Colonic mucosa (tissue), 4 donors: ENCODE results near the gene COL18A1. TPM values are rescaled to one million over a fixed set of nuclear protein-coding genes. Genes with fewer than 3 reads are reported as not detected.

ENCODE experiments used
- DNase-seq: peaks from one replicate; pipeline ENCODE4 v3.0.0-alpha.2; 2020
- H3K27ac ChIP-seq: fragments of 200-600 bp; one replicate; pipeline ENCODE4 v1.8.0; 2021
- H3K27me3 ChIP-seq: fragments of 200-600 bp; one replicate; pipeline ENCODE4 v1.8.0; 2021
- H3K36me3 ChIP-seq: fragments of 200-600 bp; one replicate; pipeline ENCODE4 v1.8.0; 2021
- H3K4me1 ChIP-seq: fragments of 200-600 bp; one replicate; pipeline ENCODE4 v1.8.0; 2021; ENCODE audit warnings: mild to moderate bottlenecking
- H3K4me3 ChIP-seq: fragments of 200-600 bp; one replicate; pipeline ENCODE4 v1.8.0; 2021
- H3K9ac ChIP-seq, 2 donors: one replicate each; pipeline ENCODE4 v1.7.0; 2013; ENCODE audit warnings: control low read depth in 2 of 2, low read depth in 2 of 2, low read length in 2 of 2
- H3K9me3 ChIP-seq: fragments of 200-600 bp; one replicate; pipeline ENCODE4 v1.8.0; 2021
- CTCF ChIP-seq: fragments of 200-600 bp; IDR thresholded peaks from one replicate; pipeline ENCODE4 v1.8.0; 2022; ENCODE audit warnings: antibody characterized with exemption, mild to moderate bottlenecking
- intact Hi-C: fragments of 100-400 bp; cut with DNase I; formaldehyde crosslinking; loops from one replicate; pipeline ENCODE4 v1.14.1; 2022
- total RNA-seq, 2 donors: library from RNA; stranded (reverse); fragmentation: NEBNext Ultra II Directional in 1 of 2; extraction: Animal tissue kit (Norgen Biotek cat#: 25700) in 1 of 2; gene quantifications; one replicate each; pipeline ENCODE4 v1.2.1, GENCODE V29; 2021
- donor health status: healthy.
- donor health status: DM: no; HTN: no; CAD: no.
- donor health status: DM: no; HTN: no; CAD: no.

The COL18A1 gene
- total RNA-seq, 2 donors from 2014 or later = 8.4 to 22.3 TPM

GRCh38 chr21:45418301-45419071, 13.5 kb downstream of the COL18A1 start:
- Histone ChIP-seq H3K27ac (no peak overlapping the region), H3K4me1 (no peaks in the 10 kb centered on the region), H3K27me3 (no peaks in the 10 kb centered on the region), H3K4me3 (no peak overlapping the region), H3K9ac (peak overlapping the region in 1 of 2 donors; percentile 12), H3K9me3 (no peaks in the 10 kb centered on the region), H3K36me3 (no peaks in the 10 kb centered on the region)
- intact Hi-C loops = no loop called here
- TF ChIP-seq CTCF = no peak
- no peak for DNase-seq

GRCh38 chr21:45419162-45419561, 14.2 kb downstream of the COL18A1 start:
- Histone ChIP-seq H3K4me3 (no peak overlapping the region), H3K4me1 (no peaks in the 10 kb centered on the region), H3K36me3 (no peaks in the 10 kb centered on the region), H3K9me3 (no peaks in the 10 kb centered on the region), H3K9ac (no peak overlapping the region), H3K27ac (no peak overlapping the region), H3K27me3 (no peaks in the 10 kb centered on the region)
- no peak for TF ChIP-seq CTCF
- no peak for DNase-seq
- intact Hi-C loops = no loop called here

GRCh38 chr21:45420061-45421041, 15.4 kb downstream of the COL18A1 start:
- Histone ChIP-seq H3K27ac (no peak overlapping the region), H3K9ac (no peak overlapping the region), H3K9me3 (no peaks in the 10 kb centered on the region), H3K27me3 (no peaks in the 10 kb centered on the region), H3K4me1 (no peaks in the 10 kb centered on the region), H3K36me3 (no peaks in the 10 kb centered on the region), H3K4me3 (no peak overlapping the region)
- no peak for DNase-seq
- intact Hi-C loops = no loop called here
- no peak for TF ChIP-seq CTCF

GRCh38 chr21:45421071-45421845, 16.3 kb downstream of the COL18A1 start:
- TF ChIP-seq CTCF = no peak

More at GRCh38 chr21:45421071-45421845, 16.3 kb downstream of the COL18A1 start:
- Histone ChIP-seq H3K9ac (no peak overlapping the region), H3K27ac (no peak overlapping the region), H3K27me3 (no peaks in the 10 kb centered on the region), H3K9me3 (no peaks in the 10 kb centered on the region), H3K4me1 (no peaks in the 10 kb centered on the region), H3K4me3 (no peak overlapping the region), H3K36me3 (no peaks in the 10 kb centered on the region)
- intact Hi-C loops = no loop called here
- DNase-seq = no peak
